ENCODE data around the gene IRX3. TPM values are rescaled to one million over a fixed set of nuclear protein-coding genes. Genes with fewer than 3 reads are reported as not detected.

IRX3 gene
- total and polyA plus RNA-seq, 2 donors from 2014 or later: 13.5 to 37.9 TPM

- no peak overlapping the region for H3K4me3 ChIP-seq (ENCODE audit: low read length in 3 of 3)
- intact Hi-C loops (cut with DNase I): no loop called here
- no peaks in the 10 kb centered on the region for H3K4me1 ChIP-seq (ENCODE audit: control insufficient read depth in 2 of 3, insufficient read depth in 2 of 3, low read depth in 1 of 3, low read length in 3 of 3)
- no peaks in the 10 kb centered on the region for H3K36me3 ChIP-seq (ENCODE audit: control insufficient read depth in 2 of 3, insufficient read depth in 3 of 3, low read length in 3 of 3)
- H3K9me3 ChIP-seq (ENCODE audit: control insufficient read depth in 2 of 3, insufficient read depth in 1 of 3, low read length in 3 of 3): peaks cover 0 to 2% (median 1%) of the 10 kb centered on the region in 3 donors
- no peak overlapping the region for H3K9ac ChIP-seq (ENCODE audit: low read length in 3 of 3)
- FAIRE-seq (no peak), DNase-seq (peak in 1 of 5 donors; percentile 35)
- no peak for TF ChIP-seq CTCF (IDR thresholded peaks at IDR 0.05; ENCODE audit: borderline replicate concordance, extremely low read depth, insufficient read depth)
- H3K27ac ChIP-seq (ENCODE audit: low read depth in 2 of 2, low read length in 2 of 2): no peak overlapping the region
- H3K27me3 ChIP-seq (ENCODE audit: control insufficient read depth, insufficient read depth, low read length): no peaks in the 10 kb centered on the region
These were observed 44.4 kb downstream of the IRX3 start for GRCh38 chr16:54242199-54242598.

GRCh38 chr16:54241525-54241924, 45.1 kb downstream of the IRX3 start:
- H3K27ac ChIP-seq (ENCODE audit: low read depth in 2 of 2, low read length in 2 of 2): no peak overlapping the region
- no peak overlapping the region for H3K4me3 ChIP-seq (ENCODE audit: low read length in 3 of 3)
- no peak for FAIRE-seq
- no peaks in the 10 kb centered on the region for H3K27me3 ChIP-seq (ENCODE audit: control insufficient read depth, insufficient read depth, low read length)
- H3K36me3 ChIP-seq (ENCODE audit: control insufficient read depth in 2 of 3, insufficient read depth in 3 of 3, low read length in 3 of 3): no peaks in the 10 kb centered on the region
- no peak overlapping the region for H3K9ac ChIP-seq (ENCODE audit: low read length in 3 of 3)
- intact Hi-C loops (cut with DNase I): no loop called here
- peaks cover 0 to 2% (median 1%) of the 10 kb centered on the region in 3 donors for H3K9me3 ChIP-seq (ENCODE audit: control insufficient read depth in 2 of 3, insufficient read depth in 1 of 3, low read length in 3 of 3)
- no peaks in the 10 kb centered on the region for H3K4me1 ChIP-seq (ENCODE audit: control insufficient read depth in 2 of 3, insufficient read depth in 2 of 3, low read depth in 1 of 3, low read length in 3 of 3)
- no peak for TF ChIP-seq CTCF (IDR thresholded peaks at IDR 0.05; ENCODE audit: borderline replicate concordance, extremely low read depth, insufficient read depth)
- DNase-seq: no peak

GRCh38 chr16:54240271-54241129, 46.1 kb downstream of the IRX3 start:
- H3K27ac ChIP-seq (ENCODE audit: low read depth in 2 of 2, low read length in 2 of 2): no peak overlapping the region
- H3K4me3 ChIP-seq (ENCODE audit: low read length in 3 of 3): no peak overlapping the region
- intact Hi-C loops (cut with DNase I): no loop called here
- no peaks in the 10 kb centered on the region for H3K36me3 ChIP-seq (ENCODE audit: control insufficient read depth in 2 of 3, insufficient read depth in 3 of 3, low read length in 3 of 3)
- no peak for TF ChIP-seq CTCF (IDR thresholded peaks at IDR 0.05; ENCODE audit: borderline replicate concordance, extremely low read depth, insufficient read depth)
- H3K27me3 ChIP-seq (ENCODE audit: control insufficient read depth, insufficient read depth, low read length): no peaks in the 10 kb centered on the region
- FAIRE-seq: no peak
- no peak overlapping the region for H3K9ac ChIP-seq (ENCODE audit: low read length in 3 of 3)
- no peaks in the 10 kb centered on the region for H3K4me1 ChIP-seq (ENCODE audit: control insufficient read depth in 2 of 3, insufficient read depth in 2 of 3, low read depth in 1 of 3, low read length in 3 of 3)
- H3K9me3 ChIP-seq (ENCODE audit: control insufficient read depth in 2 of 3, insufficient read depth in 1 of 3, low read length in 3 of 3): no peaks in the 10 kb centered on the region
- DNase-seq: no peak

Measured in kidney (tissue), 14 donors.